Astrocyte of the cerebellum (primary cell): ENCODE data around the gene KRT2.
"Not testable (repeated sequence)": the region's sequence is repeated elsewhere in the genome, so short reads cannot be mapped to it uniquely, and the experiment has no call there.

Source experiments
- DNase-seq: peaks from one replicate; pipeline ENCODE4 v3.0.0-alpha.2; 2011; ENCODE audit warnings: low read depth
- H3K4me3 ChIP-seq: 2 replicates; pipeline ENCODE4 v1.5.1; 2011; ENCODE audit warnings: mild to moderate bottlenecking, low read depth, low read length, moderate library complexity
- CTCF ChIP-seq: IDR thresholded peaks from 2 replicates; pipeline ENCODE4 v1.5.1; 2012; ENCODE audit warnings: low read length, low read depth, moderate library complexity, mild to moderate bottlenecking; ENCODE audit errors: missing control alignments
- in situ Hi-C: cut with HindIII; loops from 2 replicates; pipeline ENCODE4 v1.10.0; 2017; ENCODE audit warnings: low sequenced_read_pairs

KRT2 gene

GRCh38 chr12:52670506-52670905, 18.5 kb upstream of the KRT2 start:
- in situ Hi-C loops = no loop called here
- H3K4me3 ChIP-seq = no peak overlapping the region
- TF ChIP-seq CTCF = no peak
- no peak for DNase-seq

DNA sequence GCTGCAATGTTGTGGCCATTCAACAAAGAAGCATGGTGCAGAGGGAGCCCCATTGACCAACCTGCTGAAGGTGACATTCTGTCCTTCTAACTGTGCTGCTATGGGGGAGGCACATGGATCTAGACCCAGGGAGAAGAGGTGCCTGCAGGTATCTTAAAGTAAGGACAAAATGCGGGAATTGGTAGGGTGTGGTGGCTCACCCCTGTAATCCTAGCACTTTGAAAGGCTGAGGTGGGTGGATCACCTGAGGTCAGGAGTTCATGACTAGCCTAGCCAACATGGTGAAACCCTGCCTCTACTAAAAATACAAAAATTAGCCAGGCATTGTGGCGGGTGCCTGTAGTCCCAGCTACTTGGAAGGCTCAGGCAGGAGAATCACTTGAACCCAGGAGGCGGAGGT, 17.9 kb upstream of the KRT2 start:
- not testable (repeated sequence) for H3K4me3 ChIP-seq, DNase-seq
- in situ Hi-C loops = loop anchor here (5.0 kb wide), 1 partner anchor 38 kb away; no protein-coding TSS in a partner anchor

- DNase-seq = no peak
- TF ChIP-seq CTCF = no peak
- in situ Hi-C loops = loop anchor here (5.0 kb wide), 1 partner anchor 37 kb away; no protein-coding TSS in a partner anchor
- H3K4me3 ChIP-seq = no peak overlapping the region
Measured at GRCh38 chr12:52669426-52669825, 17.4 kb upstream of the KRT2 start.

DNA sequence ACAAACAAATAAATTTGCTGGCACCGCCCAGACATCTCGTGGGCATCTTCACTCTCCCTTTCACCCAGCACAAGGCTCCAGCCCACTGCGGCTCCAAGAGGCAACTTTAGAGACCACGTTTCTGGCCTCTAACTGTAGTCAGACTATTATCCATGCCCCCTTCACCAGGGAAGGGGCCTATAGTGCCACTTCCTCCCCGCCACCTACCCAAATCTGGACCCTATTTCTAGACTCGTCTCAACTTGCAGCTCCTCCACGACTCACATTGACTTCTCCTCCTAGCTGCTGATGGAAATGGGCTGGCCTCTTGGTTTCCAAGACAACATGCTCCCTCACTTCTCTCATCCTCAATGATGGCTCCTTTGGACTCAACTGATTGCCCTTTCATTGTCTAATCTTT, 15.9 kb upstream of the KRT2 start:
- TF ChIP-seq CTCF = no peak
- in situ Hi-C loops = loop anchor here (5.0 kb wide), 1 partner anchor 36 kb away; no protein-coding TSS in a partner anchor

GRCh38 chr12:52667509-52667908, 15.5 kb upstream of the KRT2 start:
- no peak for DNase-seq
- in situ Hi-C loops = loop anchor here (5.0 kb wide), 1 partner anchor 35 kb away; no protein-coding TSS in a partner anchor
- no peak overlapping the region for H3K4me3 ChIP-seq
- no peak for TF ChIP-seq CTCF

More for the DNA sequence above, 15.9 kb upstream of the KRT2 start:
- H3K4me3 ChIP-seq = no peak overlapping the region
- DNase-seq = no peak

GRCh38 chr12:52666471-52666870, 14.5 kb upstream of the KRT2 start:
- no peak overlapping the region for H3K4me3 ChIP-seq
- DNase-seq = no peak
- TF ChIP-seq CTCF = no peak
- in situ Hi-C loops = loop anchor here (5.0 kb wide), 1 partner anchor 34 kb away; no protein-coding TSS in a partner anchor

GRCh38 chr12:52663420-52663819, 11.4 kb upstream of the KRT2 start:
- H3K4me3 ChIP-seq = no peak overlapping the region
- in situ Hi-C loops = no loop called here
- no peak for TF ChIP-seq CTCF
- no peak for DNase-seq
